SH-SY5Y (cell line): Measurements from ENCODE around the gene ZCCHC17.

Experiments used
- GATA2 ChIP-seq: IDR thresholded peaks from 2 replicates; pipeline ENCODE4 v1.6.1; 2011; ENCODE audit warnings: mild to moderate bottlenecking, low read depth, low read length
- GATA3 ChIP-seq: IDR thresholded peaks from 2 replicates; pipeline ENCODE4 v1.6.1; 2011; ENCODE audit warnings: low read depth, mild to moderate bottlenecking, low read length, moderate library complexity

GRCh38 chr1:31364561-31365250 is 67.9 kb downstream of the ZCCHC17 start:
- TF ChIP-seq GATA3 (no peak), GATA2 (no peak)
